Measurements from ENCODE around the gene OVCA2.
A peak's percentile ranks its signal among the peaks of the same experiment; 100 is the strongest.

DNA sequence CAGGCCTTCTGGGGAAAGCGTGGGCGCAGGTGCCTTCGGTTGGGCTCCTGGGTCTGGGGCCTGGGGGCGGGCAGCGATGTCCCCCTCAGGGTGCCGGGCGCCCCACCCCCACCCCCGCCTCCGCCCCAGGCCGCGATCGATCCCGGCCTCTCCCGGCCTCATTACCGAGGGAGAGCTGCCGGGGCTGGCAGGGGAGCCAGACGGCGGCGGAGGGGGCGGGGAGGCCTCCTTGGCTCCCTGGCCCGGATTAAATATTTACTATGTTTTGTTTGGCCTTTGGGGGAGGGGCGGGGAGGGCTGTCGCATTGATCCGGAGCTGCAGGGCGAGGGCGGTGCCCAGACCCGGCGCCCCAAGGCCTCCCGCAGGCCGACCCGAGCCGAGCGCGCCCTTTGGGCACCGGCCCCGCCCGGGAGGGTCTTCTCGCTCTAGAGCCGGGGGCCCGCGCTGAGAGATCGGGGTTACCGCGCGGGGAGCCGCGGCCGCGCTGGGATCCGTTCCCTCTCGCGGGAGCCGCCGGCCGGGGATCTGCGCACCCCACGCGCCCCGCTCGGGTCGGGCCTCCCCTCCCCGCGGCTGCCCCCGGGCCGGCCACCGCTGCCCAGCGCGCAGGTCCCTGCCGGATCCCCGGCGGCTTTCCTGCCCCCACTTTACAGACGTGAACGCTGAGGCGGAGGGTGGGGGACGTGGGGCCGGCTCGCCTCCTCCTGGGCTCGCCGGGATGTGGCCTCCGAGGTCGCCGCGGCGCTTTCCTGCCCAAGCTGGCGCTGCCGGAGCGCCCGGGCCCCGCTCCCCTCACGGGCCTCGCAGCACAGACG is 43.7 kb upstream of the OVCA2 start:
- no peak for TF ChIP-seq POLR2A (IDR thresholded peaks at IDR 0.05)
- TF ChIP-seq, protein P1, sequence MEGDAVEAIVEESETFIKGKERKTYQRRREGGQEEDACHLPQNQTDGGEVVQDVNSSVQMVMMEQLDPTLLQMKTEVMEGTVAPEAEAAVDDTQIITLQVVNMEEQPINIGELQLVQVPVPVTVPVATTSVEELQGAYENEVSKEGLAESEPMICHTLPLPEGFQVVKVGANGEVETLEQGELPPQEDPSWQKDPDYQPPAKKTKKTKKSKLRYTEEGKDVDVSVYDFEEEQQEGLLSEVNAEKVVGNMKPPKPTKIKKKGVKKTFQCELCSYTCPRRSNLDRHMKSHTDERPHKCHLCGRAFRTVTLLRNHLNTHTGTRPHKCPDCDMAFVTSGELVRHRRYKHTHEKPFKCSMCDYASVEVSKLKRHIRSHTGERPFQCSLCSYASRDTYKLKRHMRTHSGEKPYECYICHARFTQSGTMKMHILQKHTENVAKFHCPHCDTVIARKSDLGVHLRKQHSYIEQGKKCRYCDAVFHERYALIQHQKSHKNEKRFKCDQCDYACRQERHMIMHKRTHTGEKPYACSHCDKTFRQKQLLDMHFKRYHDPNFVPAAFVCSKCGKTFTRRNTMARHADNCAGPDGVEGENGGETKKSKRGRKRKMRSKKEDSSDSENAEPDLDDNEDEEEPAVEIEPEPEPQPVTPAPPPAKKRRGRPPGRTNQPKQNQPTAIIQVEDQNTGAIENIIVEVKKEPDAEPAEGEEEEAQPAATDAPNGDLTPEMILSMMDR (IDR thresholded peaks at IDR 0.05), result no peak
- peak in 1 of 3 donors; percentile 11 for TF ChIP-seq POLR2AphosphoS5 (IDR thresholded peaks at IDR 0.05)

Measured in stomach (tissue), 4 donors.